HG02973 (cell line): Measurements from ENCODE around the gene STRIP1.

ENCODE experiments used
- ATAC-seq: cut with Tn5 transposase; IDR thresholded peaks from one replicate; pipeline ENCODE4 v1.9.1; 2021; ENCODE audit warnings: moderate library complexity; ENCODE audit not compliant: unreplicated experiment

STRIP1 gene

GRCh38 chr1:110089561-110090275 lies 55.3 kb downstream of the STRIP1 start:
- ATAC-seq: no peak

GRCh38 chr1:110091381-110091780 lies 57.0 kb downstream of the STRIP1 start:
- no peak for ATAC-seq

GRCh38 chr1:110091791-110092190 lies 57.4 kb downstream of the STRIP1 start:
- no peak for ATAC-seq

- no peak for ATAC-seq
Observed at GRCh38 chr1:110092991-110093390, 58.6 kb downstream of the STRIP1 start.

GRCh38 chr1:110094931-110095654 lies 60.7 kb downstream of the STRIP1 start:
- ATAC-seq: no peak

GRCh38 chr1:110097507-110098221 lies 63.2 kb downstream of the STRIP1 start:
- no peak for ATAC-seq

- no peak for ATAC-seq
Observed at GRCh38 chr1:110098222-110099026, 64.0 kb downstream of the STRIP1 start.

GRCh38 chr1:110100335-110100734 lies 65.9 kb downstream of the STRIP1 start:
- no peak for ATAC-seq

- no peak for ATAC-seq
Observed at GRCh38 chr1:110102081-110102480, 67.7 kb downstream of the STRIP1 start.
